HG02938 (cell line): Measurements from ENCODE around the gene CALML5.
"Not testable (repeated sequence)": the region's sequence is repeated elsewhere in the genome, so short reads cannot be mapped to it uniquely, and the experiment has no call there.

Experiments
- ATAC-seq: cut with Tn5 transposase; IDR thresholded peaks from one replicate; pipeline ENCODE4 v1.9.1; 2021; ENCODE audit warnings: mild to moderate bottlenecking, moderate library complexity; ENCODE audit not compliant: unreplicated experiment

Gene CALML5

DNA sequence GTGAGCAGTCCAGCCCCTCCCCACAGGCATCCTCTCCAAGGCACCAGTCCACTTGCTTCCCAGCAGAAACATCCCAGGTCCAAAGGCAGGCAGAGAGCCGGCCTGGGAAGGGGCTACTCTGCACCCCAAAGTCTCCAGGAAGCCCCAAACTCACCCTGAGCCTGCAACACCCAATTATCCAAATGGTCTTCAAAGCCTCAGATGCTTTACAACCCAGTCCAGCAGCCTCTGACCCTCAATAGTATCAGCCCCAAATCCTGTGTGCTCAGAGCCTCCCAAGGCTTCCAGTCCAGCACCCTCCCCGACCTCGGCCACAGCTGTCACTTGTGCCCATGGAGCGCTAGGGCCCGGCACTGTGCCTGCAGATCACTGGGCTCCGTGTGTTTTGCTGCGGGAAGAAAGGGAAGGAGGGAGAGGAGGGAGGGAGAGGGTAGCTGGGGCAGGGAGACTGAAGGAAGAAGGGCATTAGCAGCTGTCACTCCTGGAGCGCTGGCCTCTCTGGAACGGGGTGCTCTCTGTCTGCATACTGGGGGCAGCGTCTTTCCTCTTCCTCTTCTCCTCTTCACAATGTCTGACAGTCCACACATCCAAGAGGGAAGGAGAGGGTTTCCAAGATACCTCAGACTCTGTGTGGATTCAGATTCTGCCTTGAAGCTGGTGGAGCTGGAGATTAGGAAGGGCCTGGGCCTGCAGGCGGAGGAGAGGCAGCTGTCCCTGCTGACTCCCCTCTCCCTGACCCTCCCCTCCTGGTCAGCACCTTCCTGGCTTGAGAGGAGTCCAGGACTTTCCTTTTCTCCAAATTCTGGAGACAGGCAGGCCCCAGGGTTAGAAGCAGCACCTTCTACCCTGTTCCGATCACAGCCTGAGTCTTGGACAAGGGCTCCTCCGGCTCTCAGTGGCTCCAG, 13.2 kb downstream of the CALML5 start:
- ATAC-seq = no peak

GRCh38 chr10:5485290-5485689, 14.1 kb downstream of the CALML5 start:
- no peak for ATAC-seq

DNA sequence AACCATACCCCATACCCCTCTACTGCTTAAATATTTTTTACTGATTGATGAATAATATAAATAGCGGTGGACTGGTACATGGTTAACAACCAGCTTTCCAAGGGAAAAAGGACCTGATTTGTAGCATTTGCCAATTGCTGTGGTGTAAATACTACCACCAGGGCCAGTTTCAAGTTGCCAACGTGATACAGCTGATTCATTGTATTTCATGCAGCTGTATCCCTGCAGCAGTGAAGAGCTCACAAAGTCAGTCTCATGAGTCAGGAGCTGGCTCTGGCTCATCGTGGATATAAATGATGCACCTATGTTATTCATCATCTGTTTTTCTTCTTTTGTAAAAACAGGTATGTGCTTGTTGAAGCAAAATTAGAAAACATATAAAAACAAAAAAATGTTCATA, 15.2 kb downstream of the CALML5 start:
- no peak for ATAC-seq

GRCh38 chr10:5482016-5482415, 17.4 kb downstream of the CALML5 start:
- no peak for ATAC-seq

DNA sequence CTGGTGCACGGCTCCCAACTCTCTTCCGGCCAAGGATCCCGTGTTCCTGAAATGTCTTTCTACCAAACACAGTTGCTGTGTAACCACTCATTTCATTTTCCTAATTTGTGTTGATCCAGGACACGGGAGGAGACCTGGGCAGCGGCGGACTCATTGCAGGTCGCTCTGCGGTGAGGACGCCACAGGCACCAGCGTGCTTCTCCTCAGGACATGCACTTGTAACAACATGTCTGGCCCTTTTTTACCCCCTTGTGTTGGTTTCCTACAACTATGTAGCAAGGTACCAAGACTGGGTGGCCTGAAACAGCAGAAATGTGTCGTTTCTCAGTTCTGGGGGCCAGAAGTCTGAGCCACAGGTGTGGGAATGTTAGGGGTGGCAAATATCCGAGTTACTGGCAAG, 18.2 kb downstream of the CALML5 start:
- no peak for ATAC-seq

GRCh38 chr10:5480162-5480941, 19.0 kb downstream of the CALML5 start:
- ATAC-seq = no peak

DNA sequence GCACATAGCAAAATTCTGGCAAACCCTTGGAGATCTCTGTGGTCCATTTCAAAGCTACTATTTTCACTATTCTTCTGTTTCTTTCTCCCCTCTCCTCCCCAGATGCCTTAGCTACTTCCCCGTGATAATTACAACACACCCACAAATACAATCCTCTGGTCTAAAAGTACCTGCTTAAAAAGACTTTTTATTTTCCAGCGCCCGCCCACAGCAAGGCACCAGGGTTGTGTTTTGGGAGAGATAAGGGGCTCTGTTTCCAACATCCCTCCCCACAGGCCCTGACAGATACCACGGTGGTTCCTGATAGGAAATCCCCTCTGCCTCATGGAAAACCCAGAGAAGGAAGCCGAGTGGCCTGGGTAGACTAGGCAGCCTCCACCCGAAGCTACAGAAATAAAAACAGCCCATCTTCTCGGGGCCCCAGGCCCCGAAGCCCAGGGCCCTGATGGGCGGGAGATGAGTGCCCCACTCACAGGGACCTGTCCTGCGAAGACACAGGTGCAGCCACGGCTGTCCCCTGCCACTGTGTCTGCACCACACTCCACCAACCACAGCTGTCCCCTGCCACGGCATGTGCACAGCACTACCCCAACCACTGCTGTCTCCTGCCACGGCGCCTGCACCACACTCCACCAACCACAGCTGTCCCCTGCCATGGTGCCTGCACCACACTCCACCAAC, 19.7 kb downstream of the CALML5 start:
- no peak for ATAC-seq

DNA sequence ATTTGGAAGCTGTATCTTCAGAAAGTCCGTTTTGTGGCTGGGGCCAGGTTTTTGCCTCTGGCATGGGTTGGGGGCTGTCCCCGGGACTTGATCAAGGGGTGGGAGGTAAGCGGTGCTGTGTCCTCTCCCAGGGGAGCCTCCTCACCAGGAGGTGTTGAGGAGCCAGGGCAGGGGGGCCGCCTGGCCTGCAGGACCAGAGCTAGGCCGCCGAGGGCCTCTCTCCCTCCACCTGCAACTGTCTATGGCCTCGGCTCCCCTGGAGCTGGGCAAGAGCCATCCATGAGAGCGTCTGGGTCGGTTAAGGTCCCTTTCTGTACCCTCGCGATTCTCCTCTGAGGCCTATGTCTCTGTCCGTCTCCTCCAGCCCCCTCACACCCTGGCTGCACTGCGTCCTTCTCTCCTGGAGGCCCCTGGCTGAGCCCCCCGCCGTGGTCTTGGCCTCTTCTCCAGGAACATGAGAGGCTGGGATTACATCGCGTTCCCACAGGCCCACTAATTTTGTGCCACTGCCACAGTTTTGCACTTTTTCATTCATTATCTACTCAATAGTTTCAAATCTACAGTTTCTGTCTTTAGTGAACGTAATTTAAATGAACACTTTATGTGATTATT, 20.6 kb downstream of the CALML5 start:
- ATAC-seq = no peak

DNA sequence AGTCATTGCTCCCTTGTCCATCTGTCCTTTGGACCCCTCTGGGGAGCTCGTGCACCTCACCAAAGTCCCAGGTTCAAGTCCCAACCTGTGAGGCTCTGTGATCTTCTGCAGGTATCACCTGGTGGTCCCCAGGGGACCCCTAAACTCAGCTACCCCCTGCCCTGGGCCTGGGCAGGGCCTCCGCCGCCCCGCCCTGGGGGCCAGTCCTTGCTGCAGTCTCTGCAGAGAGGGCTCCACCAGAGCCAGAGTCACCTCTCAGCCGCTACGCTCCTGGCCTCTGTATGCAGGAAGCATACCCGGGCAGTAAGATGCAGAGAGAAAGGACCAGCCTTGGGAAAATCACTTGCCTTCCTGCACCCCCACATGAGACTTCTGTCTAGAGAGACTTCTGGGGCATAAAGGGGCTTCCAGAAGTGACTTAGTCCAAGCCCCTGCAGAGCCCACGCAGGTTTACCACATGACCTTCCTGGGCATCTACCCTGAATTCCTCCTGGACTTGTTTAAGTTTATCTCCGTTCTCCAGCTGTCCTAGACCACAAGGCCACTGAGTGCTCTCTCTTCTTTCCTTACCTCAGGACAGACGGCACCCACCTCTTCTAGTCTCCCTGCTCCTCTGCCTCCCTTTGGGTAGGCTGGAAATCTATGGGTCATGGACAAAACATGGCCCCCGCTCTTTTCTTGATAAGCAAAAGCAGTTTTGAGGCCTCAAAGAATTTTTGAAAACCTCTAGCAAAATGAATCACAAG, 21.2 kb downstream of the CALML5 start:
- no peak for ATAC-seq

DNA sequence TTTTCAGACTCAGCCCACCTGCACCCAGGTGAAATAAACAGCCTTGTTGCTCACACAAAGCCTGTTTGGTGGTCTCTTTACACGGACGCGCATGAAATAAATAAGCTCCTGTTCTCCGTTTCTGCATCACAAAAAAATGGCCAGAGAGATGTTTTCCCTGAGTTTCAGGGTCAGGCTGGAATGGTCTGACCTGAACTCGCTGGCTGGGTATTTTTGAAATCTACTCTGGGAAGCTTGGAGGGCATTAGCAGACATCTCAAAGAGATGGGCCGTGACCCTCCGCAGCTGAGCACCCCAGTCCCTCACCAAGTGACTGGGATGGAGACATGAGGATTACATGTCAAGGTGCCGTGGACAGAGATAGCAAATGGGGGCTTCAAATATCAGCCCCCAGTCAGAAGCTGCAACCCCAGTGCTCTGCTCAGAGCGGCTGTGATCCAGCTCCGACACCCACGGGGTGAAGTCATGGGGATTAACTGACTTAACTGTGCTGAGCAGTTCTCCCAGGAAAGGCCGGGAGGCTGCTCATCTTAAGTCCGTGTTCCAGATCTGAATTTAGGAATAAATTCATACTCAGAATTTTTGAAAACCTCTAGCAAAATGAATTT, 22.3 kb downstream of the CALML5 start:
- no peak for ATAC-seq

DNA sequence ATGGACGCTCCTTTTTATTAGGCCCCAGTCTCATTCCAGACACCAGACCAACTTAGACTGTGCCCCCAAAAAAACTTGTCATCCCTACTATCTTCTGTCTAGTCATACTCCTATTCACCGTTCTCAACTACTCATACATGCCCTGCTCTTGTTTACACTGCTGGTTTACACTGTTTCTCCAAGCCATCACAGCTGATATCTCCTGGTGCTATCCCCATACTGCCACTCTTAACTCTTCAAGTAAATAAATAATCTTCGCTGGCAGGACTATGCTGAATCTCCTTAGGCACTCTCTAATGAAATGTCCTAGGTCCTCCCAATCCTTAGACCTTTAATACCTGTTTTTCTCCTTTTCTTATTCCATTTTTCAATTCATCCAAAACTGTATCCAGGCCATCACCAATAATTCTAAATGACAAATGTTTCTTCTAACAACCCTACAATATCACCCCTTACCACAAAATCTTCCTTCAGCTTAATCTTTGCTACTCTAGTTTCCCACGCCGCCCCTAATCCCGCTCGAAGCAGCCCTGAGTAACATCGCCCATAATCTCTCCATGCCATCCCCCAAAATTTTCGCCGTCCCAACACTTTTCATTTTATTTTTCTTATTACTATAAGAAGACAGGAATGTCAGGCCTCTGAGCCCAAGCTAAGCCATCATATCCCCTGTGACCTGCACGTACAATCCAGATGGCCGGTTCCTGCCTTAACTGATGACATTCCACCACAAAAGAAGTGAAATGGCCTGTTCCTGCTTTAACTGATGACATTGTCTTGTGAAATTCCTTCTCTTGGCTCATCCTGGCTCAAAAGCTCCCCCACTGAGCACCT, 23.2 kb downstream of the CALML5 start:
- not testable (repeated sequence) for ATAC-seq

- ATAC-seq = not testable (repeated sequence)
Measured at GRCh38 chr10:5475088-5475487, 24.3 kb downstream of the CALML5 start.

- not testable (repeated sequence) for ATAC-seq
Measured at GRCh38 chr10:5474642-5475041, 24.7 kb downstream of the CALML5 start.

- ATAC-seq = no peak
Measured at GRCh38 chr10:5470062-5470751, 29.2 kb downstream of the CALML5 start.

- ATAC-seq = no peak
Measured at GRCh38 chr10:5469353-5470061, 29.9 kb downstream of the CALML5 start.

DNA sequence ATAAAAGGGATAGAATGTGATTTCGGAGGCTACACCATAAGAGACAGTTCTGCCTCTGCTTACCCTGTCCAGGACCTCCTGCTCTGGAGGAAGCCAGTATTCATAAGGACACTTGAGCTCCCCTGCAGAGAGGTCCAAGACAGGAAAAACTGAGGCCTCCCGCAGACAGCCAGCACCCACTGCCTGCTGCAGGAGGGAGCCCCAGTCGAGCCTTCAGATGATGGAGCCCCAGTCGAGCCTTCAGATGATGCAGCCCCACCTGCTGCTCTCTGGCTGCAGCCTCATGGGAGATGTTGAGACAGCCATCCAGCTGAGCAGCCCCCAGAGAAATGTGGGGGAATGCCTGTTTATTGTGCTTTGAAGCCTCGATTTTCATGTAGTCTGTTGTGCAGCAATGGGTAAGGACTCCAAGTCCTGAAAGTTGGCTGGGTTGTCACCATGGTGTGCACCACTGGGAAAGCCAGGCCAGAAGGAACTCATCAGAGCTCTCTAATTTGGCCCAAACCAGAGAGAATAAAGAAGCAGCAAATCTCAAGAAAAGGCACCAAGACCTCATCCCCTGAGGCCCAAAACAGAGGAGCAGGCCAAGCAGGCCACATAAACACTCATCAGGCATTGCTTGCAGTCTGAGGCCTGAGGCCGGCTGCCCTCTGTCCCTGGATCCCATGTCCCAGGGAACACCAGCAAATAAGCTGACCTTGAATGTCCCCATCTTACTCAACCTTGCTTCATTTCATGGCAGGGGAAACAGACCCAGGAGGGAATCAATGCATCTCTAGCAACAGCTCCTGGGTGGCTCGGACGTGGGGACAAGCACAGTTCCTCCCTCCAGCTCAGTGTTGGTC, 30.9 kb downstream of the CALML5 start:
- ATAC-seq = no peak
